Kidney (tissue), 14 donors: Measurements from ENCODE around the gene TTC17. TPM values are rescaled to one million over a fixed set of nuclear protein-coding genes. Genes with fewer than 3 reads are reported as not detected.

Experiments used
- DNase-seq, 5 donors: peaks; one replicate each; pipeline ENCODE4 v3.0.0-alpha.2; 2013 to 2020
- FAIRE-seq: peaks from 2 replicates; lab custom pipeline; 2012; peaks lifted over from hg19 to GRCh38; lab: Jason Lieb, UNC
- H3K27ac ChIP-seq, 2 donors: one replicate each; pipeline ENCODE4 v1.7.0; 2013; ENCODE audit warnings: low read depth in 2 of 2, low read length in 2 of 2, inconsistent platforms in 1 of 2
- H3K27me3 ChIP-seq: one replicate; pipeline ENCODE4 v1.7.1; 2013; ENCODE audit warnings: low read length, inconsistent platforms; ENCODE audit not compliant: control insufficient read depth, insufficient read depth
- H3K36me3 ChIP-seq, 3 donors: one replicate each; pipeline versions ENCODE4 v1.7.0 to v1.7.1; 2013; ENCODE audit warnings: low read length in 3 of 3, control low read depth in 1 of 3, inconsistent platforms in 1 of 3; ENCODE audit not compliant: insufficient read depth in 3 of 3, control insufficient read depth in 2 of 3
- H3K4me1 ChIP-seq, 3 donors: one replicate each; pipeline versions ENCODE4 v1.7.0 to v1.7.1; 2013; ENCODE audit warnings: low read length in 3 of 3, inconsistent platforms in 1 of 3, low read depth in 1 of 3; ENCODE audit not compliant: control insufficient read depth in 2 of 3, insufficient read depth in 2 of 3
- H3K4me3 ChIP-seq, 3 donors: one replicate each; pipeline versions ENCODE4 v1.7.0 to v1.8.1; 2013; ENCODE audit warnings: low read length in 3 of 3, control low read depth in 1 of 3, inconsistent platforms in 1 of 3
- H3K9ac ChIP-seq, 3 donors: one replicate each; pipeline versions ENCODE4 v1.7.0 to v1.7.1; 2013; ENCODE audit warnings: low read length in 3 of 3, control low read depth in 1 of 3, inconsistent platforms in 1 of 3
- H3K9me3 ChIP-seq, 3 donors: one replicate each; pipeline versions ENCODE4 v1.7.0 to v1.7.1; 2013; ENCODE audit warnings: low read length in 3 of 3, control low read depth in 1 of 3, inconsistent platforms in 1 of 3; ENCODE audit not compliant: control insufficient read depth in 2 of 3, insufficient read depth in 1 of 3
- CTCF ChIP-seq: IDR thresholded peaks from 3 replicates; pipeline ENCODE4 v1.5.1; 2012; ENCODE audit warnings: mild to moderate bottlenecking, moderate library complexity, borderline replicate concordance; ENCODE audit not compliant: insufficient read depth; ENCODE audit errors: extremely low read depth
- intact Hi-C: fragments of 100-400 bp; cut with DNase I; formaldehyde crosslinking; loops from one replicate; pipeline ENCODE4 v1.11.1; 2022
- polyA plus RNA-seq: library from polyadenylated mRNA; stranded (reverse); fragments of 350-450 nt; fragmentation: Illumina TruSeq; extraction: RNeasy Lipid Tissue Mini Kit (QIAGEN cat#74804); gene quantifications from one replicate; pipeline ENCODE4 v1.2.3, GENCODE V29; 2014; ENCODE audit warnings: low read depth, low replicate concordance; ENCODE audit not compliant: insufficient read depth
- total RNA-seq: library from RNA; stranded (reverse); fragmentation: NEBNext Ultra II Directional; extraction: Animal tissue kit (Norgen Biotek cat#: 25700); gene quantifications from one replicate; pipeline ENCODE4 v1.2.1, GENCODE V29; 2021
- donor health status: control.
- donor health status: control.
- donor health status: control.
- donor health status: control.
- donor health status: control.
- donor health status: DM: yes; HTN: yes; CAD: no.
- donor health status: Normal renal cell carcinoma (clear cell type).

Gene TTC17
- total and polyA plus RNA-seq, 2 donors from 2014 or later = 26.2 to 76.5 TPM

- no peak for TF ChIP-seq CTCF
- no peak for DNase-seq
- no peaks in the 10 kb centered on the region for H3K27me3 ChIP-seq
- intact Hi-C loops = no loop called here
- H3K27ac ChIP-seq = no peak overlapping the region
- H3K9ac ChIP-seq = no peak overlapping the region
- H3K36me3 ChIP-seq = peaks cover 2 to 35% (median 16%) of the 10 kb centered on the region in 3 donors
- no peaks in the 10 kb centered on the region for H3K9me3 ChIP-seq
- no peak for FAIRE-seq
- H3K4me3 ChIP-seq = no peak overlapping the region
- no peaks in the 10 kb centered on the region for H3K4me1 ChIP-seq
Observed at GRCh38 chr11:43493431-43493830, 134.7 kb downstream of the TTC17 start.

GRCh38 chr11:43497144-43497543, 138.4 kb downstream of the TTC17 start:
- FAIRE-seq (no peak), DNase-seq (no peak)
- Histone ChIP-seq H3K36me3 (peaks cover 0 to 18% (median 4%) of the 10 kb centered on the region in 3 donors), H3K4me3 (no peak overlapping the region), H3K27ac (no peak overlapping the region), H3K4me1 (no peaks in the 10 kb centered on the region), H3K9ac (no peak overlapping the region), H3K9me3 (no peaks in the 10 kb centered on the region), H3K27me3 (no peaks in the 10 kb centered on the region)
- intact Hi-C loops = no loop called here
- no peak for TF ChIP-seq CTCF

- FAIRE-seq (no peak), DNase-seq (no peak)
- no peaks in the 10 kb centered on the region for H3K4me1 ChIP-seq
- H3K27ac ChIP-seq = no peak overlapping the region
- H3K4me3 ChIP-seq = no peak overlapping the region
- H3K36me3 ChIP-seq = peaks cover 0 to 9% (median 0%) of the 10 kb centered on the region in 3 donors
- intact Hi-C loops = no loop called here
- H3K9me3 ChIP-seq = no peaks in the 10 kb centered on the region
- no peak overlapping the region for H3K9ac ChIP-seq
- TF ChIP-seq CTCF = no peak
- no peaks in the 10 kb centered on the region for H3K27me3 ChIP-seq
Observed at GRCh38 chr11:43498561-43498960, 139.8 kb downstream of the TTC17 start.

- Histone ChIP-seq H3K36me3 (no peaks in the 10 kb centered on the region), H3K9me3 (no peaks in the 10 kb centered on the region)
- TF ChIP-seq CTCF = no peak
Observed at GRCh38 chr11:43503417-43503816, 144.7 kb downstream of the TTC17 start.

More at GRCh38 chr11:43503417-43503816, 144.7 kb downstream of the TTC17 start:
- DNase-seq (no peak), FAIRE-seq (no peak)
- intact Hi-C loops = no loop called here
- H3K4me3 ChIP-seq = no peak overlapping the region
- no peak overlapping the region for H3K27ac ChIP-seq
- no peak overlapping the region for H3K9ac ChIP-seq
- no peaks in the 10 kb centered on the region for H3K27me3 ChIP-seq
- H3K4me1 ChIP-seq = no peaks in the 10 kb centered on the region
